Keratinocyte (primary cell): ENCODE results near the gene MREG.

ENCODE experiments used
- CTCF ChIP-seq, 3 experiments: IDR thresholded peaks in 1 of 3; conservative IDR thresholded peaks in 1 of 3; optimal IDR thresholded peaks in 1 of 3; 2 replicates in 2 of 3; 3 replicates in 1 of 3; pipeline versions ENCODE3 to v1.5.1; 2011; ENCODE audit warnings: low read length in 3 of 3, mild to moderate bottlenecking in 3 of 3, moderate library complexity in 2 of 3, control low read depth in 1 of 3, inconsistent platforms in 1 of 3; ENCODE audit not compliant: insufficient read depth in 2 of 3; ENCODE audit errors: extremely low read depth in 1 of 3
- EZH2 ChIP-seq: IDR thresholded peaks from one replicate; pipeline ENCODE4 v1.6.1; 2012; ENCODE audit warnings: inconsistent platforms, mild to moderate bottlenecking, low read length, moderate library complexity

GRCh38 chr2:215898363-215898762 is 115.0 kb downstream of the MREG start:
- TF ChIP-seq CTCF (optimal IDR thresholded peaks at IDR 0.05 in 1 of 3, IDR thresholded peaks at IDR 0.05 in 1 of 3, conservative IDR thresholded peaks at IDR 0.05 in 1 of 3; ENCODE audit: extremely low read depth in 1 of 3, insufficient read depth in 2 of 3, low read length in 3 of 3) (no peak), EZH2 (no peak)
